HEK293 (cell line): ENCODE measurements around the gene S100A6.
A peak's percentile ranks its signal among the peaks of the same experiment; 100 is the strongest.

ENCODE experiments used
- CTCF ChIA-PET: fragments of 350-600 bp; formaldehyde crosslinking; extraction: SDS; loops from one replicate; lab custom pipeline; 2021; ENCODE audit warnings: antibody characterized with exemption; lab: Yijun Ruan, JAX
- POLR2A ChIA-PET: fragments of 300-600 bp; formaldehyde crosslinking; extraction: SDS; loops from one replicate; lab custom pipeline; 2020; ENCODE audit warnings: antibody characterized with exemption, inconsistent platforms; lab: Yijun Ruan, JAX
- H3K27ac ChIP-seq: fragments of 200-500 bp; sonication (Bioruptor generic); 2 replicates; pipeline ENCODE4 v1.5.1; 2014; ENCODE audit warnings: low read depth, low read length, control low read depth, inconsistent platforms; ENCODE audit errors: extremely low read depth
- H3K36me3 ChIP-seq, 2 experiments: fragments of 200-500 bp in 1 of 2; sonication (Bioruptor generic) in 1 of 2; 1 replicate in 1 of 2; 2 replicates in 1 of 2; pipeline ENCODE4 v1.5.1; 2014 to 2017; ENCODE audit warnings: inconsistent platforms in 2 of 2, low read length in 2 of 2; ENCODE audit not compliant: control insufficient read depth in 2 of 2, insufficient read depth in 1 of 2
- H3K4me1 ChIP-seq: fragments of 200-500 bp; sonication (Bioruptor generic); 2 replicates; pipeline ENCODE4 v1.5.1; 2014; ENCODE audit warnings: mild to moderate bottlenecking, low read length, inconsistent platforms; ENCODE audit not compliant: control insufficient read depth, insufficient read depth
- H3K4me3 ChIP-seq: 2 replicates; pipeline ENCODE4 v1.5.1; 2011; ENCODE audit warnings: low read depth, mild to moderate bottlenecking, control low read depth, low read length, moderate library complexity
- H3K9me3 ChIP-seq: fragments of 200-500 bp; sonication (Bioruptor generic); 2 replicates; pipeline ENCODE4 v1.5.1; 2014; ENCODE audit warnings: low read depth, low read length, inconsistent platforms; ENCODE audit not compliant: control insufficient read depth, insufficient read depth
- GLIS1 ChIP-seq: fragments of 450-650 bp; formaldehyde crosslinking; IDR thresholded peaks from 2 replicates; pipeline ENCODE4 v1.5.1; 2016; ENCODE audit warnings: missing biosample characterization, missing genetic modification characterization
- REPIN1 ChIP-seq: fragments of 450-650 bp; formaldehyde crosslinking; IDR thresholded peaks from 2 replicates; pipeline ENCODE4 v1.5.1; 2017; ENCODE audit warnings: missing biosample characterization, missing genetic modification characterization, low read depth
- SCRT1 ChIP-seq: fragments of 450-650 bp; formaldehyde crosslinking; IDR thresholded peaks from 2 replicates; pipeline ENCODE4 v1.5.1; 2016; ENCODE audit warnings: missing biosample characterization, missing genetic modification characterization, borderline replicate concordance
- SP7 ChIP-seq: fragments of 450-650 bp; formaldehyde crosslinking; IDR thresholded peaks from 2 replicates; pipeline ENCODE4 v1.5.1; 2016; ENCODE audit warnings: missing biosample characterization, missing genetic modification characterization
- TRIM28 ChIP-seq: IDR thresholded peaks from 2 replicates; pipeline ENCODE4 v1.6.1; 2011; ENCODE audit warnings: low read length, control low read depth, borderline replicate concordance
- WT1 ChIP-seq: fragments of 450-650 bp; formaldehyde crosslinking; IDR thresholded peaks from 2 replicates; pipeline ENCODE4 v1.5.1; 2016; ENCODE audit warnings: missing biosample characterization, missing genetic modification characterization
- YY1 ChIP-seq: fragments of 450-650 bp; formaldehyde crosslinking; IDR thresholded peaks from 2 replicates; pipeline ENCODE4 v1.5.1; 2018; ENCODE audit warnings: missing biosample characterization, missing genetic modification characterization
- ZNF311 ChIP-seq: fragments of 450-650 bp; formaldehyde crosslinking; IDR thresholded peaks from 2 replicates; pipeline ENCODE4 v1.5.1; 2017; ENCODE audit warnings: missing biosample characterization, missing genetic modification characterization, borderline replicate concordance
- ZNF621 ChIP-seq: fragments of 450-650 bp; formaldehyde crosslinking; IDR thresholded peaks from 2 replicates; pipeline ENCODE4 v1.5.1; 2017; ENCODE audit warnings: missing biosample characterization, missing genetic modification characterization
- ZNF629 ChIP-seq: fragments of 450-650 bp; formaldehyde crosslinking; IDR thresholded peaks from 2 replicates; pipeline ENCODE4 v1.5.1; 2017; ENCODE audit warnings: missing biosample characterization, missing genetic modification characterization
- ZNF76 ChIP-seq: fragments of 450-650 bp; formaldehyde crosslinking; IDR thresholded peaks from 2 replicates; pipeline ENCODE4; 2016; ENCODE audit warnings: low read depth, missing biosample characterization, missing genetic modification characterization, borderline replicate concordance
- TF ChIP-seq, protein P1 (sequence below): fragments of 450-650 bp; formaldehyde crosslinking; IDR thresholded peaks from 2 replicates; pipeline ENCODE4 v1.5.1; 2017; ENCODE audit warnings: missing biosample characterization, missing genetic modification characterization
- TF ChIP-seq, protein P2 (sequence below): fragments of 450-650 bp; formaldehyde crosslinking; IDR thresholded peaks from 2 replicates; pipeline ENCODE4 v1.5.1; 2016; ENCODE audit warnings: missing biosample characterization, missing genetic modification characterization
- TF ChIP-seq, protein P3 (sequence below): fragments of 450-650 bp; formaldehyde crosslinking; IDR thresholded peaks from 2 replicates; pipeline ENCODE4 v1.5.1; 2016; ENCODE audit warnings: missing biosample characterization, missing genetic modification characterization
- TF ChIP-seq, protein P4 (sequence below): fragments of 450-650 bp; formaldehyde crosslinking; IDR thresholded peaks from 2 replicates; pipeline ENCODE4 v1.5.1; 2016; ENCODE audit warnings: missing biosample characterization, missing genetic modification characterization, low read depth
- TF ChIP-seq, protein P5 (sequence below): fragments of 450-650 bp; formaldehyde crosslinking; IDR thresholded peaks from 2 replicates; pipeline ENCODE4 v1.5.1; 2016; ENCODE audit warnings: missing biosample characterization, missing genetic modification characterization

S100A6 gene

DNA sequence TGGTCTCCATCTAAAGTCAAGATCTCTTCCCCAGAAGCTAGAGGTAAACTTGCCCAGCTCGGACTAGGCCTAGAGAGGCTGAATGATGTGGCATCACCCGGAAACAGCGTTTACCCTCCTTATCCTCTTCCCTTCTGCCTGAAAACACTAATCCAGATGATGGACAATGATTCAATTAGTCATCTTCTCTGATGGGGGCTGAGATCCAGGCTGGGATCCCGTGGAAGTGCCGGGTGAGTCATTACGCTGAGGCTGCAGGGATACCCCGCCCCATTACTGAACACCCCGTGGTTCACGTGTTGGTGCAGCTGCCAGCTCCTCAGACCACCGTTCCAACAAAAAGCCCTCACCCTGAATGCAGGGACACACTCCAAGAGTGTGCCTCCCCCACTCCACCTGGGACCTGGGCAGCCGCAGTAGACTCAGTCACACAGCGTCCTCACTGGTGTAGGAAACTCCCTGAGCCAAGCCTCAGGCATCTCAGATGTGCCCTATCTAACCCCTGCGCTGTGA lies 2.0 kb downstream of the S100A6 start:
- POLR2A ChIA-PET: interaction anchor here (1.2 to 2.4 kb wide), 3 partner anchors 32 to 93 kb away, joined by 4 to 7 read pairs (median 6); partner anchors contain the start of genes S100A13 and S100A2
- CTCF ChIA-PET: interaction anchor here (0.5 to 4.3 kb wide), 16 partner anchors 9 to 1073 kb away, joined by 3 to 55 read pairs (median 4); partner anchors contain the start of genes RAB13, S100A1, S100A13 and S100A3
- H3K4me1 ChIP-seq: no peaks in the 10 kb centered on the region
- no peaks in the 10 kb centered on the region for H3K9me3 ChIP-seq
- TF ChIP-seq TRIM28 (no peak), YY1 (tag by site-specific recombination) (no peak), ZNF76 (tag by site-specific recombination) (peak; percentile 48; the same call in 1 of the 2 replicates), ZNF621 (tag by site-specific recombination) (no peak), ZNF311 (tag by site-specific recombination) (no peak), SP7 (0 out of 2 replicates have a peak, but pooled peaks have one; percentile 48), WT1 (tag by site-specific recombination) (no peak), SCRT1 (tag by site-specific recombination) (no peak), GLIS1 (tag by site-specific recombination) (0 out of 2 replicates have a peak, but pooled peaks have one; percentile 7), ZNF629 (peak; percentile 32; the same call in 1 of the 2 replicates), REPIN1 (tag by site-specific recombination) (no peak)
- TF ChIP-seq, protein P1, sequence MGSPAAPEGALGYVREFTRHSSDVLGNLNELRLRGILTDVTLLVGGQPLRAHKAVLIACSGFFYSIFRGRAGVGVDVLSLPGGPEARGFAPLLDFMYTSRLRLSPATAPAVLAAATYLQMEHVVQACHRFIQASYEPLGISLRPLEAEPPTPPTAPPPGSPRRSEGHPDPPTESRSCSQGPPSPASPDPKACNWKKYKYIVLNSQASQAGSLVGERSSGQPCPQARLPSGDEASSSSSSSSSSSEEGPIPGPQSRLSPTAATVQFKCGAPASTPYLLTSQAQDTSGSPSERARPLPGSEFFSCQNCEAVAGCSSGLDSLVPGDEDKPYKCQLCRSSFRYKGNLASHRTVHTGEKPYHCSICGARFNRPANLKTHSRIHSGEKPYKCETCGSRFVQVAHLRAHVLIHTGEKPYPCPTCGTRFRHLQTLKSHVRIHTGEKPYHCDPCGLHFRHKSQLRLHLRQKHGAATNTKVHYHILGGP (tag by site-specific recombination): no peak
- TF ChIP-seq, protein P2, sequence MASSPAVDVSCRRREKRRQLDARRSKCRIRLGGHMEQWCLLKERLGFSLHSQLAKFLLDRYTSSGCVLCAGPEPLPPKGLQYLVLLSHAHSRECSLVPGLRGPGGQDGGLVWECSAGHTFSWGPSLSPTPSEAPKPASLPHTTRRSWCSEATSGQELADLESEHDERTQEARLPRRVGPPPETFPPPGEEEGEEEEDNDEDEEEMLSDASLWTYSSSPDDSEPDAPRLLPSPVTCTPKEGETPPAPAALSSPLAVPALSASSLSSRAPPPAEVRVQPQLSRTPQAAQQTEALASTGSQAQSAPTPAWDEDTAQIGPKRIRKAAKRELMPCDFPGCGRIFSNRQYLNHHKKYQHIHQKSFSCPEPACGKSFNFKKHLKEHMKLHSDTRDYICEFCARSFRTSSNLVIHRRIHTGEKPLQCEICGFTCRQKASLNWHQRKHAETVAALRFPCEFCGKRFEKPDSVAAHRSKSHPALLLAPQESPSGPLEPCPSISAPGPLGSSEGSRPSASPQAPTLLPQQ (tag by site-specific recombination): no peak
- TF ChIP-seq, protein P3, sequence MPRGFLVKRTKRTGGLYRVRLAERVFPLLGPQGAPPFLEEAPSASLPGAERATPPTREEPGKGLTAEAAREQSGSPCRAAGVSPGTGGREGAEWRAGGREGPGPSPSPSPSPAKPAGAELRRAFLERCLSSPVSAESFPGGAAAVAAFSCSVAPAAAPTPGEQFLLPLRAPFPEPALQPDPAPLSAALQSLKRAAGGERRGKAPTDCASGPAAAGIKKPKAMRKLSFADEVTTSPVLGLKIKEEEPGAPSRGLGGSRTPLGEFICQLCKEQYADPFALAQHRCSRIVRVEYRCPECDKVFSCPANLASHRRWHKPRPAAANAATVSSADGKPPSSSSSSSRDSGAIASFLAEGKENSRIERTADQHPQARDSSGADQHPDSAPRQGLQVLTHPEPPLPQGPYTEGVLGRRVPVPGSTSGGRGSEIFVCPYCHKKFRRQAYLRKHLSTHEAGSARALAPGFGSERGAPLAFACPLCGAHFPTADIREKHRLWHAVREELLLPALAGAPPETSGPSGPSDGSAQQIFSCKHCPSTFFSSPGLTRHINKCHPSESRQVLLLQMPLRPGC: no peak
- TF ChIP-seq, protein P4, sequence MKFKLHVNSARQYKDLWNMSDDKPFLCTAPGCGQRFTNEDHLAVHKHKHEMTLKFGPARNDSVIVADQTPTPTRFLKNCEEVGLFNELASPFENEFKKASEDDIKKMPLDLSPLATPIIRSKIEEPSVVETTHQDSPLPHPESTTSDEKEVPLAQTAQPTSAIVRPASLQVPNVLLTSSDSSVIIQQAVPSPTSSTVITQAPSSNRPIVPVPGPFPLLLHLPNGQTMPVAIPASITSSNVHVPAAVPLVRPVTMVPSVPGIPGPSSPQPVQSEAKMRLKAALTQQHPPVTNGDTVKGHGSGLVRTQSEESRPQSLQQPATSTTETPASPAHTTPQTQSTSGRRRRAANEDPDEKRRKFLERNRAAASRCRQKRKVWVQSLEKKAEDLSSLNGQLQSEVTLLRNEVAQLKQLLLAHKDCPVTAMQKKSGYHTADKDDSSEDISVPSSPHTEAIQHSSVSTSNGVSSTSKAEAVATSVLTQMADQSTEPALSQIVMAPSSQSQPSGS (tag by site-specific recombination): no peak
- TF ChIP-seq, protein P5, sequence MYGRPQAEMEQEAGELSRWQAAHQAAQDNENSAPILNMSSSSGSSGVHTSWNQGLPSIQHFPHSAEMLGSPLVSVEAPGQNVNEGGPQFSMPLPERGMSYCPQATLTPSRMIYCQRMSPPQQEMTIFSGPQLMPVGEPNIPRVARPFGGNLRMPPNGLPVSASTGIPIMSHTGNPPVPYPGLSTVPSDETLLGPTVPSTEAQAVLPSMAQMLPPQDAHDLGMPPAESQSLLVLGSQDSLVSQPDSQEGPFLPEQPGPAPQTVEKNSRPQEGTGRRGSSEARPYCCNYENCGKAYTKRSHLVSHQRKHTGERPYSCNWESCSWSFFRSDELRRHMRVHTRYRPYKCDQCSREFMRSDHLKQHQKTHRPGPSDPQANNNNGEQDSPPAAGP: peak; percentile 62; the same call in 1 of the 2 replicates
- TF ChIP-seq, all 188 proteins: peak for 5
- H3K36me3 ChIP-seq: no peaks in the 10 kb centered on the region
- no peak overlapping the region for H3K4me3 ChIP-seq
- H3K27ac ChIP-seq: no peak overlapping the region
